GM12873 (cell line): ENCODE data around the gene RASL11B.

Source experiments
- CTCF ChIP-seq: IDR thresholded peaks from 2 replicates; pipeline ENCODE4 v1.5.1; 2012; ENCODE audit warnings: low read depth, mild to moderate bottlenecking, moderate library complexity, low read length, control low read depth; ENCODE audit not compliant: insufficient read depth; ENCODE audit errors: missing control alignments

Gene RASL11B

GRCh38 chr4:52825460-52826090 lies 36.5 kb upstream of the RASL11B start:
- no peak for TF ChIP-seq CTCF

- no peak for TF ChIP-seq CTCF
Measured at GRCh38 chr4:52833941-52834525, 28.1 kb upstream of the RASL11B start.

- no peak for TF ChIP-seq CTCF
Measured at GRCh38 chr4:52836120-52836519, 26.0 kb upstream of the RASL11B start.

GRCh38 chr4:52836678-52837077 lies 25.4 kb upstream of the RASL11B start:
- TF ChIP-seq CTCF, result no peak

GRCh38 chr4:52837716-52838558 lies 24.2 kb upstream of the RASL11B start:
- TF ChIP-seq CTCF, result no peak

GRCh38 chr4:52838729-52839586 lies 23.2 kb upstream of the RASL11B start:
- TF ChIP-seq CTCF, result no peak
